ENCODE results near the gene GPR171. TPM values are rescaled to one million over a fixed set of nuclear protein-coding genes. Genes with fewer than 3 reads are reported as not detected.

Gene GPR171
- total and polyA plus RNA-seq, 5 experiments from 2014 or later: 35.5 to 123 (median 69.3) TPM

GRCh38 chr3:151169262-151169947, 33.6 kb downstream of the GPR171 start:
- Mint-ChIP-seq H3K4me1 (peaks cover 21 to 46% (median 40%) of the 10 kb centered on the region in 4 donors), H3K36me3 (no peaks in the 10 kb centered on the region), H3K27ac (peak overlapping the region in 8 of 10 donors; percentile 19 to 82 (median 58)), H3K4me3 (peak overlapping the region in 2 of 10 donors; percentile 17 to 24), H3K9me3 (no peaks in the 10 kb centered on the region), H3K27me3 (no peaks in the 10 kb centered on the region)
- POLR2A ChIA-PET: interaction anchor here (1.6 to 4.4 kb wide), 2 partner anchors 31 to 33 kb away, joined by 3 to 18 read pairs; partner anchors contain the start of gene GPR171
- ATAC-seq (no peak), DNase-seq (no peak)

DNA sequence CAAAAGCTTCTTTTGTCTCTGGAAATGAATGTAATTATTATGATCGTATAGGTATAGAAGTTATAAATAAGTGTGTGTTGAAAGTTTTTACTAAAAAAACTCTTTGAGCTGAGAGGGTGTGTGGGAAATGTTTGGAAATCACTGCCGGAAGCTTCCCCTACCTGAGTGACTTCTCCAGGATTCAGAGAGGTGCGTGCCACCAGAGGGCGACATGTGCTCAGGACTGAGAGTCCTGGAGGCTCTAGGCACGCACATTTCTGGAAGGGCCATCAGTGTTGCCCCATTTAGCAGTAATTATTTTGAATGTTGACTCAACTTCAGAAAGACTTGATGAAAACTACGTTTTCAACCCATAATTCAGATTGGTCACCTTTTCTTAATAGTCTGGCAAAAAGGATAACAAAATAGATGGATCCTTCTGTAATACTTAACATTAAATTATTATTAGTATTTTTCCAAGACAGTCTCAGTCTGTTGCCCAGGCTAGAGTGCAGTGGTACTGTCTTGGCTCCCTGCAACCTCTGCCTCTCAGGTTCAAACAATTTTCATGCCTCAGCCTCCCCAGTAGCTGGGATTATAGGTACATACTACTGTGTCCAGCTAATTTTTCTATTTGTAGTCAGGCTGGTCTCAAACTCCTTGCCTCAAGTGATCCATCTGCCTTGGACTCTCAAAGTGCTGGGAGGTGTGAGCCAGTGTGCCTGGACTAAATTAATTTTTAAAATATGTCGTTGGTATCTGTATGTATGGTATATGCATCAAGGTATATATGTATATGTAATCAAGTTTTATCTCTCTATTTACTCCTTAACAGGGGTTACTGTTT, 34.5 kb downstream of the GPR171 start:
- Mint-ChIP-seq H3K4me3 (no peak overlapping the region), H3K4me1 (peaks cover 19 to 41% (median 37%) of the 10 kb centered on the region in 4 donors), H3K9me3 (no peaks in the 10 kb centered on the region), H3K27ac (peak overlapping the region in 1 of 10 donors; percentile 62), H3K36me3 (no peaks in the 10 kb centered on the region), H3K27me3 (no peaks in the 10 kb centered on the region)
- ATAC-seq (peak; percentile 57 to 81), DNase-seq (peak; percentile 56 to 91 (median 72))
- POLR2A ChIA-PET: interaction anchor here (0.8 to 4.4 kb wide), 5 partner anchors 12 to 42 kb away, joined by 3 to 18 read pairs (median 3); partner anchors contain the start of gene GPR171

GRCh38 chr3:151166161-151166560, 36.9 kb downstream of the GPR171 start:
- Mint-ChIP-seq H3K27ac (peak overlapping the region in 1 of 10 donors; percentile 60), H3K36me3 (no peaks in the 10 kb centered on the region), H3K9me3 (no peaks in the 10 kb centered on the region), H3K4me3 (no peak overlapping the region), H3K4me1 (peaks cover 12 to 25% (median 22%) of the 10 kb centered on the region in 4 donors), H3K27me3 (peaks cover 0 to 5% (median 0%) of the 10 kb centered on the region in 5 donors)
- POLR2A ChIA-PET: no interaction called here
- DNase-seq: no peak
- no peak for ATAC-seq

- no peak for ATAC-seq
- H3K4me3 Mint-ChIP-seq: no peak overlapping the region
- H3K36me3 Mint-ChIP-seq: no peaks in the 10 kb centered on the region
- peaks cover 0 to 13% (median 0%) of the 10 kb centered on the region in 5 donors for H3K27me3 Mint-ChIP-seq
- H3K9me3 Mint-ChIP-seq: no peaks in the 10 kb centered on the region
- POLR2A ChIA-PET: no interaction called here
- H3K27ac Mint-ChIP-seq: no peak overlapping the region
- DNase-seq: no peak
- peaks cover 4 to 16% (median 13%) of the 10 kb centered on the region in 4 donors for H3K4me1 Mint-ChIP-seq
These were observed 37.8 kb downstream of the GPR171 start for GRCh38 chr3:151165226-151165625.

DNA sequence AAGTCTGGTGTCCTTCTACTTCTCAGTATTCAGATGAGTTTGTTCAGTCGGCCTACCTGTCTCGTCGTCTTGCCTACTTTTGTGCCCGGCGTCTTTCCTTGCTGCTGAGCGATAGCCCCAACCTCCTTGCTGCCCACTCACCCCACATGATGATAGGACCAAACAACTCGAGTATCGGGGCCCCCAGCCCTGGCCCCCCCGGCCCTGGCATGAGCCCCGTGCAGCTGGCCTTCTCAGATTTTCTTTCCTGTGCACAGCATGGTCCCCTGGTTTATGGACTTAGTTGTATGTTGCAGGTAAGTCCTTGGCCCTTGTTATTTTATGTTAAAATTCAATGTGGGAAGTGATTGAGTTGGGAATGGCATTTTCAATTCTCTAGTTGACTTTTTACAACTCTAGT, 43.2 kb downstream of the GPR171 start:
- no peaks in the 10 kb centered on the region for H3K4me1 Mint-ChIP-seq

GRCh38 chr3:151156618-151157216, 46.3 kb downstream of the GPR171 start:
- H3K4me1 Mint-ChIP-seq: no peaks in the 10 kb centered on the region
- H3K4me3 Mint-ChIP-seq: no peak overlapping the region
- H3K27ac Mint-ChIP-seq: no peak overlapping the region
- peaks cover 0 to 13% (median 1%) of the 10 kb centered on the region in 5 donors for H3K27me3 Mint-ChIP-seq
- POLR2A ChIA-PET: interaction anchor here (0.7 kb wide), 1 partner anchor 11 kb away, joined by 3 read pairs; no protein-coding TSS in a partner anchor
- peak in 7 of 10 donors; percentile 11 to 65 (median 50) for DNase-seq
- ATAC-seq: peak; percentile 69 to 75
- H3K36me3 Mint-ChIP-seq: no peaks in the 10 kb centered on the region
- no peaks in the 10 kb centered on the region for H3K9me3 Mint-ChIP-seq

More for the DNA sequence above, 43.2 kb downstream of the GPR171 start:
- no peak for DNase-seq
- H3K9me3 Mint-ChIP-seq: no peaks in the 10 kb centered on the region
- no peak overlapping the region for H3K27ac Mint-ChIP-seq
- no peak overlapping the region for H3K4me3 Mint-ChIP-seq
- peaks cover 0 to 13% (median 1%) of the 10 kb centered on the region in 5 donors for H3K27me3 Mint-ChIP-seq
- ATAC-seq: no peak
- POLR2A ChIA-PET: no interaction called here
- H3K36me3 Mint-ChIP-seq: no peaks in the 10 kb centered on the region

DNA sequence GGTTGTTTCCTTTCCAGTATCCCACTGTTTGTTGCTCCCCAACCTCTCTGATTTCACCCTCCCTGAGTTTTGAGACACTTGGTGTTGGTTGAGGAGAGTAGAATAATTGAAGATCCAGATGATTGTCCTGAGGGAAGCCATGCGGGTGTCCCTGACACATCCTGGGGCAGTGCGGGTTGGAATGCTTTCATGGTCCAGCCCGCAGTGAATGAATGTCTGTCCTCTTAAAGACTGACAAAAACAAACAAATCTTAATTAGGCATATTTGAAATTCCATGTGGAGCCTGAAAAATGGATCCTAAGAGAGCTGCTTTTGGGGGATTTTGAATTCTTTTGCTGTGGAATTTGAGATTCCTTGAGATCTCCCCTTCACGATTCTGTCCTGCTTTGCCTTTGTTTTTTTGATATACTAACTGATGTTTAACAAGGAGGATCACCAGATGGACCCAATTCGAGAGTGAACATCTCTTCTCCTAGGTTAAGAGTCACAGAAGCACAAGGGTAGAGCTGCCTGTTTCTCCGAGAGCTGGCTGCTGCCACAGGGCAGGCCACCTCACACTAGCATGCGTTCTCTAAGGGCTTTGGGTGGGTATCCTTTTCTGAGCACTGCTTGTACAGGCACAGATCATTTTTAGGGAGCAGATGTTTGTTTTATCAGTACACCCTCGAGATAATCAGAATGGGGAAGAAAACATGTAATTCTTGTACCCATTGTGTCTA, 47.4 kb downstream of the GPR171 start:
- no peaks in the 10 kb centered on the region for H3K9me3 Mint-ChIP-seq

DNA sequence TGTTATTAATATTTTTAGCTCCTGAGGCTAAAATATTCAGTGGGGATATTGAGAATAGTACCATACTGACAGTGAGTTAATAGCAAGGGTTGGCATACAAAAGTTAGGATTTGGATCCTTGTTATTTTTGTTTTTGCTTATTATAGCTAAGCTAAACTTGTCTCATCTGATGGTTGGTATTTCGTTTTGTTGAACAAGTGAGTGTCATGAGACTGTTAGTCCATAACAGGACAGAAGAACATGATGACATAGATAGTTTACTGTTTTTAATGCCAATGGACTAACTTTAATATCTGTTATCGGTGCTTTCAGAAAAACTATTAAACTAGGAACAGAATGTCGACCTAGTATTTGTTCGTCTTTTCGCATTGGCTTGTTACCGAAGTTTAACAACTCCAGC, 48.5 kb downstream of the GPR171 start:
- Mint-ChIP-seq H3K4me1 (no peaks in the 10 kb centered on the region), H3K9me3 (no peaks in the 10 kb centered on the region), H3K27ac (no peak overlapping the region), H3K36me3 (no peaks in the 10 kb centered on the region), H3K4me3 (no peak overlapping the region), H3K27me3 (peaks cover 0 to 1% (median 0%) of the 10 kb centered on the region in 5 donors)
- ATAC-seq (no peak), DNase-seq (no peak)
- POLR2A ChIA-PET: no interaction called here

More for the DNA sequence above, 47.4 kb downstream of the GPR171 start:
- Mint-ChIP-seq H3K4me3 (no peak overlapping the region), H3K4me1 (no peaks in the 10 kb centered on the region), H3K27me3 (peaks cover 0 to 3% (median 1%) of the 10 kb centered on the region in 5 donors), H3K36me3 (no peaks in the 10 kb centered on the region), H3K27ac (no peak overlapping the region)
- DNase-seq (no peak), ATAC-seq (no peak)
- POLR2A ChIA-PET: no interaction called here

- H3K36me3 Mint-ChIP-seq: no peaks in the 10 kb centered on the region
- H3K4me3 Mint-ChIP-seq: no peak overlapping the region
- H3K27ac Mint-ChIP-seq: no peak overlapping the region
- peaks cover 0 to 1% (median 0%) of the 10 kb centered on the region in 5 donors for H3K27me3 Mint-ChIP-seq
- POLR2A ChIA-PET: no interaction called here
- H3K4me1 Mint-ChIP-seq: no peaks in the 10 kb centered on the region
- no peaks in the 10 kb centered on the region for H3K9me3 Mint-ChIP-seq
- DNase-seq: no peak
- no peak for ATAC-seq
These were observed 50.4 kb downstream of the GPR171 start for GRCh38 chr3:151152455-151153079.

Measured in naive thymus-derived CD8-positive, alpha-beta T cell (primary cell).